Measurements from ENCODE around the gene SLC35G3. TPM values are rescaled to one million over a fixed set of nuclear protein-coding genes. Genes with fewer than 3 reads are reported as not detected.

SLC35G3 gene
- total RNA-seq, 1 experiment from 2014 or later: not detected

GRCh38 chr17:35164716-35165115, 29.5 kb downstream of the SLC35G3 start:
- H2BK5ac ChIP-seq (ENCODE audit: insufficient read length, low read length): no peak overlapping the region
- no peak overlapping the region for H2AK5ac ChIP-seq (ENCODE audit: insufficient read length, low read length)
- H3K23ac ChIP-seq (ENCODE audit: insufficient read length, low read depth, low read length): no peak overlapping the region
- no peak overlapping the region for H3K27ac ChIP-seq (ENCODE audit: insufficient read length, low read depth, low read length)
- Mint-ChIP-seq H3K4me3 (no peak overlapping the region), H3K9me3 (no peaks in the 10 kb centered on the region), H3K4me1 (peaks cover 7 to 8% of the 10 kb centered on the region in 2 experiments), H3K27me3 (ENCODE audit: low read depth) (no peaks in the 10 kb centered on the region), H3K27ac (no peak overlapping the region), H3K36me3 (ENCODE audit: insufficient read depth in 1 of 3, low read depth in 3 of 3) (no peaks in the 10 kb centered on the region)
- H4K5ac ChIP-seq (ENCODE audit: insufficient read length, low read depth, low read length): no peak overlapping the region
- H2AFZ ChIP-seq (ENCODE audit: low read length): no peak overlapping the region
- H3T11ph ChIP-seq (ENCODE audit: low read length): no peak overlapping the region
- no peak overlapping the region for H4K8ac ChIP-seq (replicated peaks; ENCODE audit: insufficient read length, low read depth, low read length)
- no peak overlapping the region for H3K4me2 ChIP-seq (ENCODE audit: insufficient read depth, insufficient read length, low read length)
- H3K4me1 ChIP-seq (ENCODE audit: insufficient read depth, low read length): no peaks in the 10 kb centered on the region; the same call in 1 of the 2 replicates
- no peaks in the 10 kb centered on the region for H4K20me1 ChIP-seq (ENCODE audit: control insufficient read depth, insufficient read depth, insufficient read length)
- DNase-seq: no peak
- H3K23me2 ChIP-seq (ENCODE audit: insufficient read length, low read depth, low read length, poor library complexity, severe bottlenecking): no peaks in the 10 kb centered on the region
- no peak overlapping the region for H2BK15ac ChIP-seq (ENCODE audit: low read depth, low read length)
- H3K14ac ChIP-seq (ENCODE audit: insufficient read depth, low read length): no peak overlapping the region
- H2BK20ac ChIP-seq (ENCODE audit: low read depth, low read length, poor library complexity, severe bottlenecking): no peak overlapping the region
- no peak overlapping the region for H3K56ac ChIP-seq (ENCODE audit: insufficient read length, low read depth, low read length)
- no peak overlapping the region for H3K9ac ChIP-seq (ENCODE audit: extremely low read depth, insufficient read length, low read length)
- TF ChIP-seq CTCF (conservative IDR thresholded peaks at IDR 0.05): no peak
- no peak overlapping the region for H3K18ac ChIP-seq (ENCODE audit: insufficient read length, low read depth, low read length)
- H2BK12ac ChIP-seq (ENCODE audit: insufficient read length, low read depth, low read length): no peak overlapping the region
- no peaks in the 10 kb centered on the region for H3K79me2 ChIP-seq (ENCODE audit: insufficient read depth, low read length)
- no peak overlapping the region for H4K91ac ChIP-seq (ENCODE audit: insufficient read length, low read depth, low read length)
- no peak overlapping the region for H2BK120ac ChIP-seq (ENCODE audit: low read depth, low read length, poor library complexity, severe bottlenecking)
- no CpG with 5 or more reads among the region's 5 CpGs for WGBS (ENCODE audit: extremely low coverage, insufficient read length, low lambda C conversion rate)
- H3K9me3 ChIP-seq (ENCODE audit: control insufficient read depth, low read depth, low read length): no peaks in the 10 kb centered on the region
- H3K79me1 ChIP-seq (ENCODE audit: insufficient read depth, low read depth, low read length, poor library complexity, severe bottlenecking): no peaks in the 10 kb centered on the region
- no peaks in the 10 kb centered on the region for H3K27me3 ChIP-seq (ENCODE audit: insufficient read depth, low read length)
- no peak overlapping the region for H3K4ac ChIP-seq (ENCODE audit: low read depth, low read length)

Data from H9 (cell line).